Measurements from ENCODE around the gene TSGA10IP.

TSGA10IP gene

DNA sequence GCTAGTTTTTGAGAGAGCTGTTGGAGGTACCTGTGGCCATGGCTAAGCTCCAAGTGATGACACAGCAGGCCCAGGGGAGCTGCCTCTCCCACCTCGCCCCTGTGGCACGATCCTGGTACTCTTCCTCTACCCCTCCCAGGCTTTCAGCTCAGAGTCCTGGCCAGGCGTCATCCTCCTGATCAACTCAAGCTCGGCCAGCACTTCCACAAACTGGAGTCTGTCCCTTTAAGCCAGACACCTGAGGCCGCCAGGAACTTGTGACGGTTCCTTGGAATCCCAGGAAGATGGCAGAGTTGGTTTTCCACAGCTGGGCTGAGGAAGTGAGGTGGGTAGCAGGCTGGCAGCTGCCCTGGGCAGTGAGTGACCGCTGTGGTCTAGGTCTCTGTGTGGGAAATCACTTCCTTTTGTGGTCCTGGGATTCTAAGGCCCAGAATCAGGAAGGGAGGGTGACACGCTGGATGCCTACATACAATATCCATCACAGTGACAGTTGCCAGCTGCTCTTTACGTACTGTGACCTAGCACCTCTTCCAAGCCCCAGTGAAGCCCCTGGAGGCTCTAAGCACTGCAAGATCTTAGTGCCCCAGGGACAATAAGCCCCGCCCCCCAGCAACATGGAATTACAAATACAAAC, 63.3 kb downstream of the TSGA10IP start:
- DNase-seq = no peak
